Stimulated activated CD4-positive, alpha-beta T cell treated with anti-CD3 and anti-CD28 coated beads, TNF-alpha, amount 100 ng/mL, for 24 hours (primary cell): ENCODE data around the gene TNFRSF4.
"Not testable (repeated sequence)": the region's sequence is repeated elsewhere in the genome, so short reads cannot be mapped to it uniquely, and the experiment has no call there.

Experiments
- DNase-seq, 3 experiments: peaks; one replicate each; pipeline ENCODE4 v3.0.0-alpha.2; 2020; ENCODE audit warnings: low read depth in 3 of 3

The TNFRSF4 gene

GRCh38 chr1:1203561-1204424 is 10.2 kb downstream of the TNFRSF4 start:
- DNase-seq = no peak

- no peak for DNase-seq
Observed at GRCh38 chr1:1202831-1203560, 11.0 kb downstream of the TNFRSF4 start.

- peak; percentile 81 to 88 (median 83) for DNase-seq
Observed at GRCh38 chr1:1200876-1201810, 12.8 kb downstream of the TNFRSF4 start.

GRCh38 chr1:1199961-1200875 is 13.7 kb downstream of the TNFRSF4 start:
- DNase-seq = no peak

GRCh38 chr1:1199141-1199960 is 14.6 kb downstream of the TNFRSF4 start:
- DNase-seq = no peak

- DNase-seq = no peak
Observed at GRCh38 chr1:1198423-1199140, 15.4 kb downstream of the TNFRSF4 start.

GRCh38 chr1:1197551-1198422 is 16.2 kb downstream of the TNFRSF4 start:
- DNase-seq = no peak

GRCh38 chr1:1197188-1197500 is 16.8 kb downstream of the TNFRSF4 start:
- DNase-seq = no peak

- DNase-seq = no peak
Observed at GRCh38 chr1:1196431-1197187, 17.3 kb downstream of the TNFRSF4 start.

GRCh38 chr1:1195726-1196125 is 18.2 kb downstream of the TNFRSF4 start:
- DNase-seq = not testable (repeated sequence)

- DNase-seq = no peak
Observed at GRCh38 chr1:1194723-1195122, 19.2 kb downstream of the TNFRSF4 start.

GRCh38 chr1:1191734-1192133 is 22.2 kb downstream of the TNFRSF4 start:
- no peak for DNase-seq

- DNase-seq = no peak
Observed at GRCh38 chr1:1189111-1189510, 24.8 kb downstream of the TNFRSF4 start.

- DNase-seq = no peak
Observed at GRCh38 chr1:1187938-1188337, 26.0 kb downstream of the TNFRSF4 start.

- DNase-seq = no peak
Observed at GRCh38 chr1:1185101-1185765, 28.7 kb downstream of the TNFRSF4 start.

- no peak for DNase-seq
Observed at GRCh38 chr1:1183833-1184775, 29.8 kb downstream of the TNFRSF4 start.
